ENCODE data around the gene SLC25A33.
"Not testable (repeated sequence)": the region's sequence is repeated elsewhere in the genome, so short reads cannot be mapped to it uniquely, and the experiment has no call there.

SLC25A33 gene

DNA sequence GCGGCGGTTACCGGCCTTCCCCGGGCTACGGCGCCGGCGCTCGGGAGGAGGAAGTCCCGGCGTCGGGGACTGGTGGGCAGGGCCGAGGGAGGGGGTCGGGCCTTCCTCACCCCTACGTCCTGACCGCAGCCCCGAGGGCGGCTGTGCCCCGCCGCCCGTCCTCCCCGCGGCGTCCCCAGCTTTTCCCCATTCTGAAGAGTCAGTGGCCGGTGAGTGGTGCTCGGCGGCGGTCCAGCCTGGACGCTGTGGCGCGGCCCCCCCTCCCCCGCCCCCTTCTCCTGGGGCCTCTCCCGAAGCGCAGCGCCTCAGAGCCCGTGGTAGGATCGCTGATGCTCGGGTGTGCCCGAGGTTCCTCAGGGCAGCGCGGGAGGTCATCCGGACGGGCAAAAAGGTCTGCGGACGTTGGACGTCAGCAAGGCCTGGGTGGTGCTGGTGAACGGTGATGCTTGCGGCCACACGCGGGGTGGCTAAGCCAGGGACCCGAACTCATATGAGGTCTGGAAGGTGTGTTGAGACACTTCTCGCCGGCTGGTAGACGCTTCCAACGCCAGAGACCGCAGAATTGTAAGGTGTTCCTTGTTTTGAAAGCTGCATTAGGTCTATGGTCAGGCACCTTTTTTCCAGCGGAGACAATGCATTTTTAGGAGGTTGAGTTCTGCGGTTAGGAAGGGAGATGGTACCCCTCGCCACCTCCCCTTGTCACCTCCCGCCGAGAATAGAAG lies 725 bp downstream of the SLC25A33 start:
- DNase-seq (ENCODE audit: low read depth): peak; percentile 20

DNA sequence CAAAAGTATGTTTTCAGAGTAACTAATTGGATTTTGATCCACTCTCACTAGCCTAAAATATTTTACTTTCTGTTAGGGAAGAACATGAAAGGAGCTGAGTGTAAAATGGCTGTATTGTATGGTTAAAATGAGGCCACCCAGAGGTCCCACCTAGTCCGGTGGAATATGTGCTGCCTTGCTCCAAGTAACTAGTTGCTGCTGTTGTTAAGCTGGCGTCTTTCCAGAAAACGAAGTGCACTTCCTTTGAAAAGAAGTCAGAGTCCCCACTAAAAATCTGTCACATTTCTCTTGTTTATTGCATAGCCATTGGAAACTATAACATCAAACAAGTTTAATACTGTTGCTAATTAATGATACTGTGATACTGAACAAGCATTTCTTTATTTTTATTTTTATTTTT lies 3.2 kb downstream of the SLC25A33 start:
- peak; percentile 38 for DNase-seq (ENCODE audit: low read depth)

DNA sequence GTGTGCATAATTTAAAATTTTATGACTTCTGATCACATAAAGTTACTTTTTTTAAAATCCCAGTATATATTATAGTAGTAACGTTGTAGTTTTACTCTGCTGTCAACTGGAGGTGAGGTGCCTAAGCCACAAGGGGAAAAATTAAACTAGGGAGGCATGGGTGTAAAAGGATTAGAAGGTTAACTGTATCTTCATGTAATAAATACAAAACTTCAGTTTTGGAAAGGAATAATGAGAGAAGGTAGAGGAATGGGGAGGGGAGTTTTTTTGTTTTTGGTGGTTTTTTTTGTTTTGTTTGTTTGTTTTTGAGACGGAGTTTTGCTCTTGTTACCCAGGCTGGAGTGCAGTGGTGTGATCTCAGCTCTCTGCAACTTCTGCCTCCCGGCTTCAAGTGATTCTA lies 5.7 kb downstream of the SLC25A33 start:
- DNase-seq (ENCODE audit: low read depth): no peak

DNA sequence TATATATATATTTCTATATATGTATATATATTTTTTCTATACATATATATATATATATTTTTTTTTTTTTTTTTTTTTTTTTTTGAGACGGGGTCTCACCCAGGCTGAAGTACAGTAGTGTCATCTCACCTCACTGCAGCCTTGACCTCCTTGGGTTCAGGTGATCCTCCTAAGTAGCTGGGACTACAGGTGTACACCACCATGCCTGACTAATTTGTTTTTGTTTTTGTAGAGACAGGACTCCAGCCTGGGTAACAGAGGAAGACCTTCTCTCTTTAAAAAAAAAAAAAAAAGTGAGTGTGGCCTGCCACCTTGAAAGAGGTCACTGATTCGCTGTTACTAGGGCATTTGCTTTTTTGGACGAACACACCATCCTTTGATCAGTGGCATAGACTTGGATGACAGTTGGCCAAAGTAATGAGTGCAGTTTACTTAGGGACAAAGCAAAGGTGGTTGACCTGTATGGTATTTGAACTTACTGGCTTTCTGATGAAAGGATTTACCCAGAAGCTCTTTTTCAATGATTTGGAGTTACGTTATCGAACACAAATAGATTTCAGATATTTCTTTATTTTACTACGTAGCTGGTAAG lies 10.8 kb downstream of the SLC25A33 start:
- DNase-seq (ENCODE audit: low read depth): no peak

DNA sequence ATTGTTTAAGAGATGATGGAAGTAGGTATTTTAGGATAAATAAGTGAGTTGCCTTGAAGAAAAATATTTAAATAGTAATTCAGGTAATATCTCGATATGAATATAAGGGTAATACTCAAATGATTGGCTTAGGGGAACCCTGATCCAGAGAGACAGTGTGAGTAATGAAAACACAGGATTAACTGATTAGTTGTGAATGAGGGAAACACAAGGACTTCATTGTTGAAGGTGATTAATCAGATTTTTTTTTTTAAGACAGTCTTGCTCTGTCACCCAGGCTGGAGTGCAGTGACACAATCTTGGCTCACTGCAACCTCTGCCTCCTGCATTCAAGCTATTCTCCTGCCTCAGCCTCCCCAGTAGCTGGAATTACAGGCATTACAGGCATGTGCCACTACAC lies 12.7 kb downstream of the SLC25A33 start:
- no peak for DNase-seq (ENCODE audit: low read depth)

DNA sequence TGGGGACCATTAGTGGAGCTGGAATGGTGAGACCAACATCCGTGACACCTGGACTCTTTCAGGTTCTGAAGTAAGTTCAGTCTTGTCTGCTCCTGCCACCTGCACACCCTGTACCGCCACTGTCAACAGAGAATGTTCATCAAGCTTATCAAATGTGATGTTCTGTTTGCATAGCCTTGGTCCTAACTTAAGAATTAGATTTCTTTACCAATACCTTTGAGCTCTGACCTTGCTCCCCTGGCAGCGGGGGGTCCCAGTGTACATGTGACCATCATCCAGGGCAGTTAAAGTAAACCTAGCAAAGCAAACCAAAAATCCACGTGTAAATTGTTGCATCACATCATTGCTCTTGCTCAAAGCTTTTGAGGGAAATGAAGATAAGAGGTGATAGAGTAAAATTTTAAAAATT lies 14.5 kb downstream of the SLC25A33 start:
- no peak for DNase-seq (ENCODE audit: low read depth)

DNA sequence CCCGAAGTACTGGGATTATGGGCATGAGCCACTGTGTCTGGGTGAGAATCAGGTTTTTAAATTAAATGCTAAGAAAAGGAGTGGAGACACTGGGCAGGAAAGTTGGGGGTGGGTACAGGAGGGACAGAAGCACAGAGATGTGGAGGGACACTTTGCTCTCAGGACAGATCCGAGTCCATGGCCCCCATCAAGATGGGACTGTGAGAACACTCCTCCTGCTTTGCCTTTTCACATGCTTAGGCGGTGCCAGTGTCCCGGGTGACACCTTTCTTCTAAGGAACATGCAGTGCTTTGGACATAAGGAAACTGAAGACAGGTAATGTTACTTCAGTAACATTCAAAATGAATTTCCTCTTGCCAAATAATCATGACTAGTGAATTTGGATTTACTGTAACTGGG lies 16.7 kb downstream of the SLC25A33 start:
- DNase-seq (ENCODE audit: low read depth): no peak

DNA sequence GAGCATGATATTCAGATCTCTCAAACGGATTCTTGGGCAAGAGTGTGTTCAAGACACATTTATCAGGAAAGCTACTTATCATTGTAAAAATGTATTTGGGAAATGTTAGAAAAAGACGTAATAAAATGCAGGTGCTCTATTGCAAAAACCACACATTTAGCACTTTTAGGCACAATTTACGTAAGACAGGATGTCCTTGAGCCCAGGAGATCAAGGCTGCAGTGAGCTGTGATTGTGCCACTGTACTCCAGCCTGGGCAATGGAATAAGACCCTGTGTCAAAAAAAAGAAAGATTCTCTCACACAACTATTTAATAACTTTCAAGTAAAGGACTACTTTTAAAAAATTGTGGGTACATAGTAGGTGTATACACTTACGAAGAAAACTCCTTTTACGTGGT lies 18.4 kb downstream of the SLC25A33 start:
- DNase-seq (ENCODE audit: low read depth): no peak

DNA sequence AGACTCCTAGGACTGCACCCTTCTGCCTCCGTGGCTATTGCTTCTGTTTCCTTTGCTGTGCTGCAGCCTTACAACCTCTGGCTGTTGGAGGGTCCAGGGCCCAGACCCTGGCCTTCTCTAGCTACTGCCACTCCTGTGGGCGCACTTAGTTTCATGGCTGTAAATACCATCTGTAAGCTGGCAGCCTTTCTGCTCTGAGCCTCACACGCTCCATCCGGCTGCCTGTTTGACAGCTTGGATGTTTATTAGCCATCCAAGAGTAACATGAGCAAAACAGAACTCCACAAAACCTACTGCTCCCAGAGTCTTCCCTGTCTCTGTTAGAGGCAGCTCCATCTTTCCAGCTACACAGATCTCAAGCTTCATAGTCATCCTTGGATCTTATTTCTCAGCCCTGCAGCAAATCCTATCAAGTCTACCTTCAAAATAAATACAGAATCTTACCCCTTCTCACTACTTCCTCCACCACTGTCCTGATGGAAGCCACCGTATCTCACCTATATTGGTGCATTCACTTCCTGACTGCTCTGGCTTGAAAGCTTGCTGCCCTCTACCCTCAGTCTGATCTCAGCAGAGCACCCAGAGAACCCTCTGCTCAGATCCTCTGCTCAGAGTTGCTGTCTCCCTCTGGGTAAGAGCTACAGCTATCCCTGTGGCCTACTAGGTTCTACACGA lies 19.1 kb downstream of the SLC25A33 start:
- DNase-seq (ENCODE audit: low read depth): no peak

DNA sequence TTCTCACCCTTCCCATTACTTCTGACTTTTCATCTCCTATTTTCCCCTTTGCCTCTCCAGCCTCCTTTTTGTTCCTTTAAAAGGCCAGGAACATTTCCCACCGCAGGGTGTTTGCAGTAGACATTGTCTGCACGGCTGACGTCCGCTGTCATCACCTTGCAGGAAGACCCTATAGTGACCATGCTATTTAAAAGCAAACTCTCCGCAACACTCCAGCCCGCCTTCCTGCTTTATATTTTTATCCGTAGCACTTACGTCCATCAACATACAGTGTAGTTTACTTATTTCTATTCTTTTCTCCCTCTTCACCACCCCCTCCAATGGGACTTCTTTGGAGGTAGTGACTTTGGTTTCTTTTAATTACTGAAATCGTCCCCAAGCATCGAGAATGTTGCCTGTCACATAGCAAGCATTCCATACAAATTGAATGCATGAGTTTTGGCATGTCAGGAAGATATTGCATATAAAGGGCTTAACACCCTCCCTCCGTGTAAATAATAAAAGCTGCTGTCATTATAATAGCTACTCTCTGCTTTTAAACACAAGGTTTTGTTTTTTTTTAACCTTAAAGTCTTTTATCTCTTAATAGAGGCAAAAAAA lies 19.8 kb downstream of the SLC25A33 start:
- no peak for DNase-seq (ENCODE audit: low read depth)

DNA sequence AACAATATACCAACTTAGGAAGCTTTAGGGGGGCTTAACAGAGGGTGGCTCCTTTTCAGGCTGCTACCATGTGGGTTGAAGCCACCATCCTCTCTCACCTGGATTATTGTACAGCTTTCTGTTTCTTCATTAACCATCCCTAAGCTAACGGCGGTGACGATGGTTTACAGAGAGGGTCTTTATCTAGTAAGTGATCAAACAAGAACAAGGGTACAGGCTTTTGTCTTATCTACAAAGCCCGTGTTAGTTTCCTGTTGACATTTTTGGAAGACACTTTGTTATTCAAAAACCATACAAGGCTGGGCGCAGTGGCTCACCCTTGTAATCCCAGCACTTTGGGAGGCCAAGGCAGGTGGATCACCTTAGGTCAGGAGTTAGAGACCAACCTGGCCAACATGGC lies 20.4 kb downstream of the SLC25A33 start:
- DNase-seq (ENCODE audit: low read depth): no peak

DNA sequence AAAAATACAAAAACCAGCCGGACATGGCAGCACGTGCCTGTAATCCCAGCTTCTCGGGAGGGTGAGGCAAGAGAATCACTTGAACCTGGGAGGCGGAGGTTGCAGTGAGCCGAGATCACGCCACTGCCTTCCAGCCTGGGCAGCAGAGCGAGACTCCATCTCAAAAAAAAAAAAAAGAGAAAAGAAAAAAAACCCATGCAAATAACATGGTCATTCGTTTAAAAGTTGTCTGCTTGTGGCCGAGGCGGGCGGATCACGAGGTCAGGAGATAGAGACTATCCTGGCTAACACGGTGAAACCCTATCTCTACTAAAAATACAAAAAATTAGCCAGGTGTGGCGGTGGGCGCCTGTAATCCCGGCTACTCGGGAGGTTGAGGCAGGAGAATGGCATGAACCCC lies 20.8 kb downstream of the SLC25A33 start:
- not testable (repeated sequence) for DNase-seq (ENCODE audit: low read depth)

DNA sequence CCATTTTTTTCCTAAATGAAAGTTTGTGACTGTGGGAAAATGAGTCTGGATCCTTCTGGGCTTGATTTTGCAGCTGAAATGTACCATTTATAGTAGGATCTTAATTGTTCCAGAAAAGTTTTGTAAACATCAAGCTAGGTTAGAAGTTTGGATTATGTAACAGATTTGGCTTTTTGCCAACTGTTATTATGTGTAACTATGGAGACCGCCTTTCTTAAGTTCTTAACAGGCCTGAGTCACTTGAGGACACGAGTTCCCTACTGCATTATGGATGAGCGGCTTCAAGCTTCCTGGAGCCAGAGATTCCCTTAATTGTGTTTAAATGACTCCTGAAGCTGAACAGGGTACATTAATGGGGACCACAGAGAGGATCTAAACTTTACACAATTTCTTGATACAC lies 22.2 kb downstream of the SLC25A33 start:
- DNase-seq (ENCODE audit: low read depth): peak; percentile 86

DNA sequence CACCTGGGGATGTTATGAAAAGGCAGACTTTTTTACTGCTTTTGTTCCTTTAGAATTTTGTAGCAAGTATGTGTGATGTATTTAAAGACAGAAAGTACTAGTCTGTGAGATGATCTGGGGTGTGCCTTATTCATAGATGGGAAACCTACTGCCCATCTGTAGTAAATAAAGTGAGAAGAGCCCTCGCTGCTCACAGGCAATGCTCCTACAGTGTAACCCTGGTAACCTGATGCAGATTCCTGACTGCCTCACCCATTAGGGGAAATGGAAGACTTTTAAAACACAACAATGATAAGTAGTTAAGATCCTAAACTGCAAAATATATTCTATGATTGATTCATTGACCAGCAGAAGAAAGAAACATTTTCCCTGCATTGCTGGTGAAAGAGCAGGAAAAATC lies 30.0 kb downstream of the SLC25A33 start:
- DNase-seq (ENCODE audit: low read depth): no peak

DNA sequence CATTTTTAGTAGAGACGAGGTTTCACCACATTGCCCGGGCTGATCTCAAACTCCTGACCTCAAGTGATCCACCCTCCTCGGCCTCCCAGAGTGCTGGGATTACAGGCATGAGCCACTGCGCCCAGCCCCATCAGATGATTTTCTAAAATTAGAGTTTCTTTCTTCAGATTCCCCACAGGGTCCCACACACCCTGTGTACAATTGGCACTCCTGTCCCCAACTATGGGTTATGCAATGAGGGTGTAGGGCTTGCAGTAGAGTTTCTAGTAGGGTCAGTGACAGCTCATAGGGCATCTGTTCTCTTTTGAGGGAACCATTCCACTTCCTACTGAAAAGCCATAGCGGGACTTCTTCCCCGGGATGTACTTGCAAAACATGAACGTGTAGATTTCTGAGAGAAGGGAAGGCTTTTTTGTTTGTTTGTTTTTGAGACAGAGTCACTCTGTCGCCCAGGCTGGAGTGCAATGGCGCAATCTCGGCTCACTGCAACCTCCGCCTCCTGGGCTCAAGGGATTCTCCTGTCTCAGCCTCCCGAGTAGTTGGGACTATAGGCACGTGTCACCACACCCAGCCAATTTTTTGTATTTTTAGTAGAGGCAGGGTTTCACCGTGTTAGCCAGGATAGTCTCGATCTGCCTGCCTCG lies 31.7 kb downstream of the SLC25A33 start:
- not testable (repeated sequence) for DNase-seq (ENCODE audit: low read depth)

DNA sequence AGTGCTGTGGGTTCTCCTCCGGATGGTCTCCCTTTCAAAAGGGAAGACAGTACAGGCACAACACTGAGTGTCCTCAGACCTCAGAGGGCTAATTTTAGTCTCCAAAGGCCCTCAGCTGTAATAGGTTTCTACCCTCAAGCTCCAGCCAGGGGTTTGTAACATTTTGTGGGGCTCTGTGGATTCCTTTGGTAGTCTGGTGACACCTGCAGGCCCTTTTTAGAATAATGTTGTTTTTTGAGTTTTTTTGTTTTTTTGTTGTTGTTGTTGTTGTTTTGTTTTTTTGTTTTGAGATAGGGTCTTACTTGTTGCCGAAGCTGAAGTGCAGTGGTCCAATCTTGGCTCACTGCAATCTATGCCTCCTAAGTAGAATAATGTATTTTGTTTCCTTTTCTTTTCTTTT lies 34.5 kb downstream of the SLC25A33 start:
- no peak for DNase-seq (ENCODE audit: low read depth)

DNA sequence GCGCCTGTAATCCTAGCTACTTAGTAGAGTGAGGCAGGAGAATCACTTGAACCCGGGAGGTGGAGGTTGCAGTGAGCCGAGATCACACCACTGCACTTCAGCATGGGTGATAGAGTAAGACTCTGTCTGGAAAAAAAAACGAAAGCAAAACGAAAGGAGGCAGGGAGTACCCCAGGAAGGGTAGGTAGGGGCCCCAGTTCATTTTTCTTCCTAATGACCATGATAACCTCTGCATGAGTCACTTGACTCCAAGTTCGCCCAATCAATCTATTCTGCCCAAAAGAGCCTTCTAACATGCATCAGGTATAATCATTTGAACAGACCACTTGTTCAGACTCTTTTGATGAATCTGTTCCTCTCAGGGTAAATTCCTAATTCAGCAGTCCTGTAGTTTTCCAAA lies 36.2 kb downstream of the SLC25A33 start:
- no peak for DNase-seq (ENCODE audit: low read depth)

DNA sequence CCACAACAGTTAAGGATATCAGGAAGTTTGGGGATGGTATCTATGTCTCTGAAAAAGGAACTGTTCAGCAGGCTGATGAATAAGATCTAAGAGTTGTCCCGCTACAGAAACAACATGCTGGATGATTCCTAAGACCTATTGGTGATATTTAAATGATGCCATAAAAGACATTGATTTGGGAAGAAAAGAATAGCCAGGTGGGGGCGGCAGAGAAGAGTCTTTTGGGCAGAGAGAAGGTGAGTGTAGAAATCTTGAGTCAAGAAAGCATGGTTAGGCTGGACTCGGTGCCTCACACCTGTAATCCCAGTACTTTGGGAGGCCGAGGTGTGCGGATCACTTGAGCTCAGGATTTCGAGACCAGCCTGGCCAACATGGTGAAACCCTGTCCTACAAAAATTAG lies 37.6 kb downstream of the SLC25A33 start:
- no peak for DNase-seq (ENCODE audit: low read depth)

DNA sequence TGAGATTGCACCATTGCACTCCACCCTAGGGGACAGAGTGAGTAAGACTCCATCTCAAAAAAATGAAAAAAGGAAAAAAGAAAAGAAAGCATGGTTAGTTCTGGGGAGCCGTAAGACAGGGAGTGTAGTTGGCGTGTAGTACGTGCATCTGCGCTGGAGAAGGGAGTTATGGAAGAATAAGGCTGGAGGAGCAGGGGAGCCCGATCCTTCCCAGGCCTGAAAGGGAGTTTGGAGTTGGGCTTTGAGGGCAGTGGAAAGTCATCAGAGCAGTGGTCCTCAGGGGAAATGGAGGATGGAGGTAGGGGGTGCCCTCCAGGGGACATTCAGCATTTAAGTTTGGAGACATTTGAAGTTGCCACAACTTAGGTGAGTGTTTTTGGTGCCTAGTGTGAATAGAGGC lies 38.2 kb downstream of the SLC25A33 start:
- no peak for DNase-seq (ENCODE audit: low read depth)

DNA sequence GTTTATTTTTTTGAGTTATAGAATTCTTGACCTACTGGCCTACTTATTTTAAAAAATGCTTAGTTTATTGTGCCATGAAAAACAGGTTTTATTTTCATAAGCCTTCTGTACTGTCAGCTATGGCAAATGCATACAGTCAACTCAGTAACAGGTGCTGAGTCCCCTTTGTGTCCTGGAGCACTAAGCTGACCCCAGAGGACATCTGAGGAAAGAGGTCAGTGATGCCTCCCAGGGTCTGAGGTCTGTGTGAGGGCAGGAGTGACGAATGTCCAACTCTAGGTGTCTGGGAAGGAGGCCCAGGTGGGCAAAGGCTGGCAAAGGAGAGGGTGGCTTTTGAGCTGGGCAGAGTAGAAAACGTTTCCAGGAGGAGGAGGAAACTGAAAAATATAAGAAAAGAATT lies 41.7 kb downstream of the SLC25A33 start:
- no peak for DNase-seq (ENCODE audit: low read depth)

DNA sequence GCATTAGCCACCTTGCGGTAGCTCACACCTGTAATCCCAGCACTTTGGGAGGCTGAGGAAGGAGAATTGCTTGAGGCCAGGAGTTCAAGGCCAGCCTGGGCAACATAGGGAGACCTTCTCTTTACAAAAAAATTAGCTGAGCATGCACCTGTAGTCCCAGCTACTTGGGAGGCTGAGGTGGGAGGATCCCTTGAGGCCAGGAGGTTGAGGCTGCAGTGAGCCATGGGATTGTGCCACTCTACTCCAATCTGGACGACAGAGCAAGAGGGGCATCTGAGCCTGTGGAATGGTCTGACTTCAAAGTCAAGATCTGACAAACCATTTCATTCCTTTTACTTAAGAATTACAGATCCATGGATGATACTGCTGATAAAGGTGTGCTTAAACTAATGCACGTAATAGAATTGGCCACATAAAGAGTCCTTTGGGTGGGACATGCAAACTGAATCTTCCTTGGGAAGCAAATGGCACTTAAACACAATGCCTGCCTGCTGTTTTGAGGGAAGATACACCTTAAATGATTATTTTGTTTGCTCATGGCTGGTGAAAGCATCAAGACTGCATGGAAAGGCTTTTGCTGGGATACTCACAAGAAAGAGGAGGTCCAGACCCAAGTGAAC lies 47.0 kb downstream of the SLC25A33 start:
- DNase-seq (ENCODE audit: low read depth): no peak

DNA sequence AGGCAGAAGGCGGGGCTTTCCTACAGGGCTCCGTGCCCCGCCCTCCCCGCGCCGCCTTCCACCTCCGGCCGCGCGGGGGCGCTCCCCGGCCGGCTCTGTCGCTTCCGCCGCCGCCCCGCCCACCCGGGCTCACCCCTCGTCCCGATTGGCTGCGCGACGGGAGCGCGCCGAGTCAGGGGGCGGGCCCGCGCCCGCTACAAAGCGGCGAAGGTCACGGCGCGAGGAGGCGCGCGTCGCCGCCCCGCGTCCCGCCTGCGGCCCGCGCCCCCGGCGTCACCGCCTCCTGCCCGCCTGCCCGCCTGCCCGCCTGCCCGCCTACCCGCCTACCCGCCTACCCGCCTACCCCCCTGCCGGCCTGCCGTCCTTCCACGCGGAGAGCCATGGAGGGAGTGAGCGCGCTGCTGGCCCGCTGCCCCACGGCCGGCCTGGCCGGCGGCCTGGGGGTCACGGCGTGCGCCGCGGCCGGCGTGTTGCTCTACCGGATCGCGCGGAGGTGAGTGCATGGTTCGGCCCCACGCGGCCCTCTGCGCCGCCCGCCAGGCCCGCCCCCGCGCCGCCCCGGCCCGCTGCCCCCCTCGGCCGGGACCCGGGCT lies 49.4 kb downstream of the SLC25A33 start, which contains the start of gene TMEM201:
Gene TMEM201, plus strand, starts transcription at position 361 of the 593 bp plus-strand sequence. Its CDS starts 20 bp downstream, at position 381.
- DNase-seq (ENCODE audit: low read depth): peak; percentile 75

All from fibroblast of the conjunctiva (primary cell).